SK-N-SH (cell line): ENCODE measurements around the gene SLC14A1. TPM values are rescaled to one million over a fixed set of nuclear protein-coding genes. Genes with fewer than 3 reads are reported as not detected.

Experiments used
- CTCF ChIA-PET: fragments of 300-600, 350-600 bp; formaldehyde crosslinking; extraction: SDS; loops from one replicate; lab custom pipeline; 2021; lab: Yijun Ruan, JAX
- POLR2A ChIA-PET: fragments of 350-600 bp; sonication (Branson Sonifier 250); formaldehyde crosslinking; extraction: SDS; loops from one replicate; lab custom pipeline; 2020; ENCODE audit warnings: antibody characterized with exemption, inconsistent platforms; lab: Yijun Ruan, JAX
- DNase-seq: peaks from one replicate; pipeline ENCODE4 v3.0.0; 2012
- H2AFZ ChIP-seq: fragments of 200-600 bp; sonication (generic); 2 replicates; pipeline ENCODE4 v1.8.1; 2016; ENCODE audit warnings: antibody characterized with exemption, mild to moderate bottlenecking, low read depth
- H3F3A ChIP-seq: fragments of 200-600 bp; sonication (generic); replicated peaks from 2 replicates; pipeline ENCODE3; 2016; ENCODE audit warnings: antibody characterized with exemption, mild to moderate bottlenecking; ENCODE audit not compliant: insufficient read depth
- H3K27ac ChIP-seq, 2 experiments: fragments of 200-500 bp in 1 of 2; fragments of 200-600 bp in 1 of 2; sonication (Bioruptor generic) in 1 of 2; sonication (generic), shearing (Covaris generic) in 1 of 2; 2 replicates each; pipeline versions ENCODE4 v1.5.1 to v1.6.1; 2014 to 2016; ENCODE audit warnings: low read depth in 2 of 2, inconsistent platforms in 1 of 2, low read length in 1 of 2, mild to moderate bottlenecking in 1 of 2, mixed read lengths in 1 of 2
- H3K27me3 ChIP-seq: fragments of 200-600 bp; sonication (generic), shearing (Covaris generic); 2 replicates; pipeline ENCODE4 v1.6.1; 2016; ENCODE audit warnings: mixed run types; ENCODE audit not compliant: insufficient read depth
- H3K36me3 ChIP-seq, 2 experiments: fragments of 200-500 bp in 1 of 2; fragments of 200-600 bp in 1 of 2; sonication (Bioruptor generic) in 1 of 2; sonication (generic) in 1 of 2; replicated peaks in 1 of 2; 2 replicates each; pipeline versions ENCODE3 to v1.5.1; 2014 to 2016; ENCODE audit warnings: low read length in 1 of 2, mild to moderate bottlenecking in 1 of 2; ENCODE audit not compliant: insufficient read depth in 2 of 2, control insufficient read depth in 1 of 2
- H3K4me1 ChIP-seq, 2 experiments: fragments of 200-500 bp in 1 of 2; fragments of 200-600 bp in 1 of 2; sonication (Bioruptor generic) in 1 of 2; sonication (generic), shearing (Covaris generic) in 1 of 2; 2 replicates each; pipeline versions ENCODE4 v1.5.1 to v1.6.1; 2014 to 2016; ENCODE audit warnings: low read depth in 1 of 2, low read length in 1 of 2, mixed run types in 1 of 2; ENCODE audit not compliant: insufficient read depth in 2 of 2, control insufficient read depth in 1 of 2
- H3K4me2 ChIP-seq: fragments of 200-600 bp; sonication (generic), shearing (Covaris generic); 2 replicates; pipeline ENCODE4 v1.6.1; 2017; ENCODE audit warnings: mixed run types
- H3K4me3 ChIP-seq, 2 experiments: fragments of 200-500 bp in 1 of 2; fragments of 200-600 bp in 1 of 2; sonication (Bioruptor generic) in 1 of 2; sonication (generic), shearing (Covaris generic) in 1 of 2; 2 replicates each; pipeline versions ENCODE4 v1.5.1 to v1.8.1; 2014 to 2016; ENCODE audit warnings: low read depth in 2 of 2, inconsistent platforms in 1 of 2, low read length in 1 of 2, mild to moderate bottlenecking in 1 of 2, mixed read lengths in 1 of 2, moderate library complexity in 1 of 2
- H3K79me2 ChIP-seq: fragments of 200-600 bp; sonication (generic); 2 replicates; pipeline ENCODE4 v1.8.1; 2017; ENCODE audit warnings: mild to moderate bottlenecking; ENCODE audit not compliant: insufficient read depth
- H3K9ac ChIP-seq: fragments of 200-600 bp; sonication (generic); 2 replicates; pipeline ENCODE4 v1.6.1; 2017; ENCODE audit warnings: mixed run types
- H3K9me2 ChIP-seq: fragments of 200-600 bp; sonication (generic); 2 replicates; pipeline ENCODE4 v1.6.1; 2017; ENCODE audit warnings: mixed run types
- H3K9me3 ChIP-seq: fragments of 200-600 bp; sonication (generic); 2 replicates; pipeline ENCODE4 v1.6.1; 2017; ENCODE audit warnings: mixed run types, mild to moderate bottlenecking, moderate library complexity
- H4K20me1 ChIP-seq: fragments of 200-600 bp; sonication (generic); 2 replicates; pipeline ENCODE4 v1.6.1; 2017; ENCODE audit warnings: mild to moderate bottlenecking, mixed run types; ENCODE audit not compliant: insufficient read depth
- CHD2 ChIP-seq: fragments of 150-350 bp; IDR thresholded peaks from 2 replicates; pipeline ENCODE4 v1.6.1; 2018; ENCODE audit warnings: low read length; ENCODE audit not compliant: partially characterized antibody
- CTCF ChIP-seq: fragments of 200-600 bp; sonication (generic); IDR thresholded peaks from 2 replicates; pipeline ENCODE4 v1.6.1; 2017; ENCODE audit warnings: antibody characterized with exemption, mild to moderate bottlenecking, moderate library complexity
- ELF1 ChIP-seq: IDR thresholded peaks from 2 replicates; pipeline ENCODE4 v1.4.0; 2012
- EP300 ChIP-seq, 2 experiments: IDR thresholded peaks; 2 replicates each; pipeline versions ENCODE4 v1.4.0 to v1.6.1; 2012; ENCODE audit warnings: borderline replicate concordance in 1 of 2, low read depth in 1 of 2, low read length in 1 of 2
- FOSL2 ChIP-seq: IDR thresholded peaks from 2 replicates; pipeline ENCODE4 v1.4.0; 2012; ENCODE audit warnings: low read depth, mild to moderate bottlenecking, moderate library complexity, borderline replicate concordance
- GABPA ChIP-seq: IDR thresholded peaks from 2 replicates; pipeline ENCODE4 v1.4.0; 2012; ENCODE audit warnings: low read depth, mild to moderate bottlenecking
- GATA2 ChIP-seq: sonication (generic); formaldehyde crosslinking; IDR thresholded peaks from 2 replicates; pipeline ENCODE4 v1.5.0; 2020; ENCODE audit warnings: mild to moderate bottlenecking, missing genetic modification reagents
- IRF3 ChIP-seq: fragments of 150-350 bp; IDR thresholded peaks from 2 replicates; pipeline ENCODE4 v1.6.1; 2016; ENCODE audit warnings: mild to moderate bottlenecking, low read depth, low read length
- MAX ChIP-seq: IDR thresholded peaks from 2 replicates; pipeline ENCODE4 v1.4.0; 2012; ENCODE audit warnings: low read depth
- MEF2A ChIP-seq: IDR thresholded peaks from 2 replicates; pipeline ENCODE4 v1.4.0; 2012; ENCODE audit warnings: low read depth, borderline replicate concordance
- NRF1 ChIP-seq: IDR thresholded peaks from 2 replicates; pipeline ENCODE4 v1.6.1; 2012; ENCODE audit warnings: low read depth, mild to moderate bottlenecking, low read length
- RAD21 ChIP-seq: IDR thresholded peaks from 2 replicates; pipeline ENCODE4 v1.6.1; 2012; ENCODE audit warnings: mild to moderate bottlenecking, low read length
- RCOR1 ChIP-seq: fragments of 150-350 bp; IDR thresholded peaks from 2 replicates; pipeline ENCODE4 v1.6.1; 2017; ENCODE audit warnings: antibody characterized with exemption, low read length
- REST ChIP-seq: IDR thresholded peaks from 2 replicates; pipeline ENCODE4 v1.6.1; 2012; ENCODE audit warnings: mild to moderate bottlenecking, low read depth, low read length, moderate library complexity
- RXRA ChIP-seq: IDR thresholded peaks from 2 replicates; pipeline ENCODE4 v1.4.0; 2012; ENCODE audit warnings: low read depth, mild to moderate bottlenecking, borderline replicate concordance
- SMC3 ChIP-seq: IDR thresholded peaks from 2 replicates; pipeline ENCODE4 v1.6.1; 2012; ENCODE audit warnings: low read depth, low read length, improper control_type of control experiment
- TCF12 ChIP-seq: IDR thresholded peaks from 2 replicates; pipeline ENCODE4 v1.4.0; 2012
- TEAD4 ChIP-seq: IDR thresholded peaks from 2 replicates; pipeline ENCODE4 v1.4.0; 2012; ENCODE audit warnings: mild to moderate bottlenecking, borderline replicate concordance; ENCODE audit not compliant: insufficient read depth
- USF1 ChIP-seq: IDR thresholded peaks from 2 replicates; pipeline ENCODE4 v1.4.0; 2012; ENCODE audit warnings: low read depth, borderline replicate concordance
- USF2 ChIP-seq: fragments of 150-350 bp; IDR thresholded peaks from 2 replicates; pipeline ENCODE4 v1.6.1; 2017; ENCODE audit warnings: antibody characterized with exemption, low read length, low read depth, borderline replicate concordance
- WGBS: methylation state at CpG from one replicate; pipeline ENCODE4 v1.1.6; 2017; ENCODE audit warnings: low lambda C conversion rate; 5-methylcytosine and 5-hydroxymethylcytosine counted together
- polyA plus RNA-seq, 3 experiments: library from polyadenylated mRNA; depleted of rRNA; stranded (reverse); fragments of >200 nt; gene quantifications; 2 replicates each; pipeline ENCODE4 v1.2.3, GENCODE V29; 2012

Gene SLC14A1
- polyA plus RNA-seq, 1 of the 3 experiments (the other 2 are of a cell fraction), result 2.4 TPM

- no peak overlapping the region for H2AFZ ChIP-seq
- H3K9ac ChIP-seq, result no peak overlapping the region
- H3K36me3 ChIP-seq, result no peaks in the 10 kb centered on the region
- WGBS, result 15% methylated on average over 5 of the region's 5 CpGs
- TF ChIP-seq SMC3 (no peak), GABPA (no peak), TEAD4 (no peak), USF2 (no peak), EP300 (IDR thresholded peaks at IDR 0.05; ENCODE audit: borderline replicate concordance in 1 of 2, low read depth in 1 of 2, low read length in 1 of 2) (no peak), RCOR1 (no peak), CTCF (no peak), MEF2A (no peak), FOSL2 (no peak), NRF1 (no peak), RAD21 (no peak), IRF3 (no peak), REST (no peak), CHD2 (no peak), RXRA (no peak), GATA2 (CRISPR knock-in tag) (no peak), MAX (no peak), ELF1 (no peak), TCF12 (no peak), USF1 (no peak)
- peaks cover 0 to 13% of the 10 kb centered on the region in 2 experiments; a peak in 1 of 4 replicates for H3K4me1 ChIP-seq
- ChIA-PET POLR2A (no interaction called here), CTCF (no interaction called here)
- H3K9me3 ChIP-seq, result no peaks in the 10 kb centered on the region
- H3K4me3 ChIP-seq, result no peak overlapping the region
- no peaks in the 10 kb centered on the region for H3K9me2 ChIP-seq
- H3K4me2 ChIP-seq, result no peak overlapping the region
- no peaks in the 10 kb centered on the region for H3K27me3 ChIP-seq
- no peaks in the 10 kb centered on the region for H3K79me2 ChIP-seq
- H3F3A ChIP-seq, result peaks cover 2% of the 10 kb centered on the region
- no peak overlapping the region for H3K27ac ChIP-seq
- no peaks in the 10 kb centered on the region for H4K20me1 ChIP-seq
- DNase-seq, result no peak
Measured at GRCh38 chr18:45760462-45761036, 36.6 kb downstream of the SLC14A1 start.
